ENCODE measurements around the gene ARL6IP6.
"Not testable (repeated sequence)": the region's sequence is repeated elsewhere in the genome, so short reads cannot be mapped to it uniquely, and the experiment has no call there.

ARL6IP6 gene

GRCh38 chr2:152718076-152718908 lies at the start of gene ARL6IP6:
ARL6IP6 (plus strand) TSS chr2:152718620; CDS start chr2:152718625, 5 bp downstream.
- peak; percentile 91 to 93 for DNase-seq

GRCh38 chr2:152674334-152674733 lies 44.1 kb upstream of the ARL6IP6 start:
- DNase-seq = no peak

- DNase-seq = no peak
Measured at GRCh38 chr2:152676461-152676860, 42.0 kb upstream of the ARL6IP6 start.

GRCh38 chr2:152678808-152679207 lies 39.6 kb upstream of the ARL6IP6 start:
- DNase-seq = no peak

GRCh38 chr2:152682663-152683062 lies 35.8 kb upstream of the ARL6IP6 start:
- DNase-seq = no peak

GRCh38 chr2:152683400-152683799 lies 35.0 kb upstream of the ARL6IP6 start:
- no peak for DNase-seq

GRCh38 chr2:152686321-152686720 lies 32.1 kb upstream of the ARL6IP6 start:
- no peak for DNase-seq

GRCh38 chr2:152693033-152693432 lies 25.4 kb upstream of the ARL6IP6 start:
- DNase-seq = no peak

GRCh38 chr2:152694161-152694661 lies 24.2 kb upstream of the ARL6IP6 start:
- peak; percentile 23 to 55 for DNase-seq

GRCh38 chr2:152695763-152696162 lies 22.7 kb upstream of the ARL6IP6 start:
- no peak for DNase-seq

- DNase-seq = no peak
Measured at GRCh38 chr2:152696476-152696875, 21.9 kb upstream of the ARL6IP6 start.

GRCh38 chr2:152701198-152701597 lies 17.2 kb upstream of the ARL6IP6 start:
- DNase-seq = no peak

GRCh38 chr2:152706477-152707021 lies 11.9 kb upstream of the ARL6IP6 start:
- no peak for DNase-seq

GRCh38 chr2:152708742-152709141 lies 9.7 kb upstream of the ARL6IP6 start:
- no peak for DNase-seq

GRCh38 chr2:152710713-152711112 lies 7.7 kb upstream of the ARL6IP6 start:
- no peak for DNase-seq

- no peak for DNase-seq
Measured at GRCh38 chr2:152715112-152715511, 3.3 kb upstream of the ARL6IP6 start.

- DNase-seq = peak; percentile 17 to 29
Measured at GRCh38 chr2:152715854-152716428, 2.5 kb upstream of the ARL6IP6 start.

GRCh38 chr2:152716805-152717227 lies 1.6 kb upstream of the ARL6IP6 start:
- peak in 1 of 2 donors; percentile 53 for DNase-seq

- DNase-seq = peak; percentile 99
Measured at GRCh38 chr2:152717228-152718075, 968 bp upstream of the ARL6IP6 start, which contains the start of gene PRPF40A. PRPF40A (minus strand) TSS chr2:152717461; CDS start chr2:152717439, 22 bp downstream.

- DNase-seq = peak in 1 of 2 donors; percentile 4
Measured at GRCh38 chr2:152718909-152719645, 657 bp downstream of the ARL6IP6 start.

GRCh38 chr2:152720794-152721193 lies 2.4 kb downstream of the ARL6IP6 start:
- DNase-seq = no peak

- not testable (repeated sequence) for DNase-seq
Measured at GRCh38 chr2:152722639-152723038, 4.2 kb downstream of the ARL6IP6 start.
